ENCODE measurements around the gene AGPAT3. TPM values are rescaled to one million over a fixed set of nuclear protein-coding genes. Genes with fewer than 3 reads are reported as not detected.
A peak's percentile ranks its signal among the peaks of the same experiment; 100 is the strongest.

AGPAT3 gene, protein sequence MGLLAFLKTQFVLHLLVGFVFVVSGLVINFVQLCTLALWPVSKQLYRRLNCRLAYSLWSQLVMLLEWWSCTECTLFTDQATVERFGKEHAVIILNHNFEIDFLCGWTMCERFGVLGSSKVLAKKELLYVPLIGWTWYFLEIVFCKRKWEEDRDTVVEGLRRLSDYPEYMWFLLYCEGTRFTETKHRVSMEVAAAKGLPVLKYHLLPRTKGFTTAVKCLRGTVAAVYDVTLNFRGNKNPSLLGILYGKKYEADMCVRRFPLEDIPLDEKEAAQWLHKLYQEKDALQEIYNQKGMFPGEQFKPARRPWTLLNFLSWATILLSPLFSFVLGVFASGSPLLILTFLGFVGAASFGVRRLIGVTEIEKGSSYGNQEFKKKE
- total RNA-seq (10 to 100 TPM; 18.9 to 26.6 (median 19.8) TPM), polyA plus RNA-seq (10 to 100 TPM; 14.4 to 48.5 (median 33.3) TPM)

DNA sequence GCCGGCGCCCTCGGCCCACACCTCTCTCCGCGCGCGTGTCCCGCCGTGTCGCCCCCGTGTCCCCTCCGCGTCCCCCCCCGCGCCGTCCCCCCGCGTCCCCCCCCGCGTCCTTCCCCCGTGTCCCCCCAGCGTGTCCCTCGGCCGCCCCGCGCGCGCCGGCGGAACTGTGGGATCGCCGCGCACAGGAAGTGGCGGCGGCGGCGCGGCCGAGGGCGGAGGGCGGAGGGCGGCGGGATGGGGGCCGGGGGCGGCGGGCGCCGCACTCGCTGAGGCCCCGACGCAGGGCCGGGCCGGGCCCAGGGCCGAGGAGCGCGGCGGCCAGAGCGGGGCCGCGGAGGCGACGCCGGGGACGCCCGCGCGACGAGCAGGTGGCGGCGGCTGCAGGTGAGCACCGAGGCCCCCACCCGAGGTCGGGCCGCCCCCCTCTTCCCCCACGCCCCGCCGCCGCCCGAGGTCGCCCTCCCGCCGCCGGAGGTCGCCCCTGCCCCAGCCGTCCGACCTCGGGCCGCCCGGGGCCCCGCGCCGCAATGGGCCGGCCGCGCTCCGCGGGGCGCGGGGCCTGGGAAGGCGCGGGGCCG lies at the start of gene AGPAT3:
TSS of gene AGPAT3 (plus strand) at position 262 of the 578 bp plus-strand sequence. CDS start 94,459 bp downstream, outside the sequence.
- TF ChIP-seq EP300 (IDR thresholded peaks at IDR 0.05) = no peak
- TF ChIP-seq POLR2AphosphoS5 (IDR thresholded peaks at IDR 0.05) = no peak
- TF ChIP-seq, protein P1, sequence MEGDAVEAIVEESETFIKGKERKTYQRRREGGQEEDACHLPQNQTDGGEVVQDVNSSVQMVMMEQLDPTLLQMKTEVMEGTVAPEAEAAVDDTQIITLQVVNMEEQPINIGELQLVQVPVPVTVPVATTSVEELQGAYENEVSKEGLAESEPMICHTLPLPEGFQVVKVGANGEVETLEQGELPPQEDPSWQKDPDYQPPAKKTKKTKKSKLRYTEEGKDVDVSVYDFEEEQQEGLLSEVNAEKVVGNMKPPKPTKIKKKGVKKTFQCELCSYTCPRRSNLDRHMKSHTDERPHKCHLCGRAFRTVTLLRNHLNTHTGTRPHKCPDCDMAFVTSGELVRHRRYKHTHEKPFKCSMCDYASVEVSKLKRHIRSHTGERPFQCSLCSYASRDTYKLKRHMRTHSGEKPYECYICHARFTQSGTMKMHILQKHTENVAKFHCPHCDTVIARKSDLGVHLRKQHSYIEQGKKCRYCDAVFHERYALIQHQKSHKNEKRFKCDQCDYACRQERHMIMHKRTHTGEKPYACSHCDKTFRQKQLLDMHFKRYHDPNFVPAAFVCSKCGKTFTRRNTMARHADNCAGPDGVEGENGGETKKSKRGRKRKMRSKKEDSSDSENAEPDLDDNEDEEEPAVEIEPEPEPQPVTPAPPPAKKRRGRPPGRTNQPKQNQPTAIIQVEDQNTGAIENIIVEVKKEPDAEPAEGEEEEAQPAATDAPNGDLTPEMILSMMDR (IDR thresholded peaks at IDR 0.05) = no peak
- 1% methylated on average over 102 of the region's 102 CpGs for WGBS, 2 donors
- Histone ChIP-seq H3K27ac (peak within 1 kb of the TSS; percentile 94 to 99 (median 96)), H3K36me3 (no peaks in the 10 kb centered on the region), H3K4me1 (peaks cover 0 to 52% (median 43%) of the 10 kb centered on the region in 4 donors), H3K4me3 (peak within 1 kb of the TSS; percentile 74 to 96 (median 94)), H3K9me3 (no peaks in the 10 kb centered on the region), H3K27me3 (no peaks in the 10 kb centered on the region)
- no peak for DNase-seq
- intact Hi-C loops (cut with DNase I) = loop anchor here (1.0 to 5.0 kb wide), 5 partner anchors 57 to 432 kb away; partner anchors contain the start of gene RRP1

DNA sequence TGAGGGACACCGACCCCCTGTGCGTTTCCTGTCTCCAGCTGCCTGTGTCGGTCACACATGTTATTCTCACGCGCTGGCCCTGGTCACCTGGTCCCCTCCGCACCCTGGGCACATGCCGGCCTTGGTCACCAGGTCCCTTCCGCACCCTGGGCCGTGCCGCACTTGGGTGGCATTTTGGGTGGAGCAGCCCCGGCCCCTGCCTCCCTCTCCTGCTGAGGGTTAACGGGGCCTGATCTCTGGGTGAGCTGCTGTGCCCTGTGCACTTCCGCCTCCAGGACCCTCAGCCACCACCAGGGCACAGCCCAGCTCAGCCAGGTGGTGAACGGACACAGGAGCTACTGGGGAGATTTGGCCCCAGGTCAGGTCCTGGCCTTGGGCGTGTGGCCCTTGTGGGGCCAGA lies 49.0 kb upstream of the AGPAT3 start:
- TF ChIP-seq EP300 (IDR thresholded peaks at IDR 0.05) = no peak
- TF ChIP-seq, protein P1 (IDR thresholded peaks at IDR 0.05) = no peak
- TF ChIP-seq POLR2AphosphoS5 (IDR thresholded peaks at IDR 0.05) = no peak
- no peak for TF ChIP-seq POLR2A (IDR thresholded peaks at IDR 0.05)
- peaks cover 0 to 11% (median 0%) of the 10 kb centered on the region in 3 donors for H3K27me3 ChIP-seq
- H3K4me1 ChIP-seq = peaks cover 0 to 6% (median 4%) of the 10 kb centered on the region in 4 donors
- H3K27ac ChIP-seq = no peak overlapping the region
- no peaks in the 10 kb centered on the region for H3K36me3 ChIP-seq
- intact Hi-C loops (cut with DNase I) = no loop called here
- no peaks in the 10 kb centered on the region for H3K9me3 ChIP-seq
- WGBS, 2 donors = 91% methylated on average over 15 of the region's 15 CpGs
- H3K4me3 ChIP-seq = no peak overlapping the region
- DNase-seq = no peak

DNA sequence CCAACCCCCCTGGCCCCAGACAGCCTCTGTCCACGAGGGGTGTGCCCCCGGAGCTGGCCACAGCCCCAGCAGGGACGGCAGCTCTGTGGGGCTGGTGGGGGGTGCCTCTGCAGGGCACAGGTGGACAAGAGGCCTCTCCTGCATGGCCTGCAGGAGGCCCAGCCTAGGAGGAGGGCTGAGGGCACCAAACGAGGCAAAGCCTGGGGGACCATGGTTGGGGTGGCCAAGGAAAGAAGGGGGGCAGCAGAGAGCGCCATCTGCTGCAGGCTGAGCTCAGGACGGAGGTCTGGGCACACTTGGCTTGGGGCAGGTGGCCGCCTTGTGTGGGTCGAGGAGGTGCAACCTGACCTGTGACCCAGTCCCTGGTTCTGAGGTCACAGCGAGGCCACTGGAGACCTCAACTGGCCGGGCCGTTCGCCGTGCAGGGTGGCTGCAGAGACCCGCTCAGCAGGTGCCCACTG lies 48.4 kb upstream of the AGPAT3 start:
- Histone ChIP-seq H3K9me3 (no peaks in the 10 kb centered on the region), H3K36me3 (no peaks in the 10 kb centered on the region), H3K4me3 (no peak overlapping the region), H3K27me3 (peaks cover 0 to 11% (median 0%) of the 10 kb centered on the region in 3 donors), H3K27ac (no peak overlapping the region), H3K4me1 (no peaks in the 10 kb centered on the region)
- TF ChIP-seq, protein P1 (IDR thresholded peaks at IDR 0.05) = no peak
- TF ChIP-seq POLR2A (IDR thresholded peaks at IDR 0.05) = no peak
- no peak for TF ChIP-seq POLR2AphosphoS5 (IDR thresholded peaks at IDR 0.05)
- TF ChIP-seq EP300 (IDR thresholded peaks at IDR 0.05) = no peak
- intact Hi-C loops (cut with DNase I) = no loop called here
- no peak for DNase-seq
- 77 to 80% methylated on average over 14 of the region's 14 CpGs for WGBS, 2 donors

DNA sequence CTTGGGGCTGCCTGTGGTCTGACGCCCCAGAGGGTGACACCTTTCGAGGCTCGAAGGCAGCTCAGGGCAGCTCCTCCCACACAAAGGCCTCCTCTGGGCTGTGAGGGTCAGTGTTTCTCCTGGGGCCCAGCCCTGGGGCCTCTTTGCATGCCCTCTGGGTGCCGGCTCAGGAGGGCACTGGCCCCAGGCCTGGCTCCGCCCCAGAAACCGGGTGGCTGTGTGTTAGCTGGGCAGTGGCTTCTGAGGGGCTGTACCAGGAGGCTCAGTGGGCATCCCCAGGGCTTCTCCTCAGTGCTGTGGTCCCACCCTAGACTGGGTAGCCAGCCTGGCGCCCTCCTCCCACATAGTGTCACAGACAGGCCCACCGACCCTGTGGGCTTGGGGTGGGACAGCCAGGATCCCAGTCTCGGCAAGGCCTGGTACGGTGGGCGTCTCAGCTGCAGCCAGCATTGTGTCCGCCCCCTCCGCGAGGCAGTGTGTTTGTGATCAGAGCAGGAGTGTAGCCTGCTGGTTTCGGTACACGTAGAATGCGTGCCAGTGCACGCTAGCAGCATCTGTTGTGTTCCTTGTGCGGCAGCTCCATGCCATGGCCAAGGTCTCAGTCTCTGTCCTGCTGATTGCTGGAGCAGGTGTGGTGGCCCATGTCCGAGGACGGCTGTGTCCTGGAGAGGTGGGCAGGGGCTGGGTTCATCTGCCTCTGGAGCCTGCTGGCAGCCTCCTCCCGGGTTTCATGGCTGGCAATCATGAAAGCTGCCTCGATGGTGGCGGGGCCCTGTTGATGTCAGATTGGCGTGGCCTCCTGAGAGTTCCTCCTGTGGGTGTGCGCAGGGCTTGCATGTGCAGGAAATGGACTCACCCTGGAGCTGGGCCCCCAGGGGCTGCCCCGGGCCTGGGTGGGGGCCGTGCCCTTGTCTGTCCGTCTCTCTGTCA lies 47.6 kb upstream of the AGPAT3 start:
- intact Hi-C loops (cut with DNase I) = no loop called here
- Histone ChIP-seq H3K27ac (no peak overlapping the region), H3K4me3 (no peak overlapping the region), H3K9me3 (no peaks in the 10 kb centered on the region), H3K36me3 (no peaks in the 10 kb centered on the region), H3K4me1 (no peaks in the 10 kb centered on the region), H3K27me3 (peaks cover 0 to 11% (median 0%) of the 10 kb centered on the region in 3 donors)
- TF ChIP-seq EP300 (IDR thresholded peaks at IDR 0.05) (no peak), POLR2AphosphoS5 (IDR thresholded peaks at IDR 0.05) (no peak), POLR2A (IDR thresholded peaks at IDR 0.05) (no peak)
- TF ChIP-seq, protein P1 (IDR thresholded peaks at IDR 0.05) = no peak
- no peak for DNase-seq
- WGBS, 2 donors = 85 to 87% methylated on average over 29 of the region's 29 CpGs
